ENCODE data around the gene CFAP73. TPM values are rescaled to one million over a fixed set of nuclear protein-coding genes. Genes with fewer than 3 reads are reported as not detected.
A peak's percentile ranks its signal among the peaks of the same experiment; 100 is the strongest.

Gene CFAP73
- total and polyA plus RNA-seq, 7 donors = 0.17 to 0.35 (median 0.30) TPM; not detected in 4

DNA sequence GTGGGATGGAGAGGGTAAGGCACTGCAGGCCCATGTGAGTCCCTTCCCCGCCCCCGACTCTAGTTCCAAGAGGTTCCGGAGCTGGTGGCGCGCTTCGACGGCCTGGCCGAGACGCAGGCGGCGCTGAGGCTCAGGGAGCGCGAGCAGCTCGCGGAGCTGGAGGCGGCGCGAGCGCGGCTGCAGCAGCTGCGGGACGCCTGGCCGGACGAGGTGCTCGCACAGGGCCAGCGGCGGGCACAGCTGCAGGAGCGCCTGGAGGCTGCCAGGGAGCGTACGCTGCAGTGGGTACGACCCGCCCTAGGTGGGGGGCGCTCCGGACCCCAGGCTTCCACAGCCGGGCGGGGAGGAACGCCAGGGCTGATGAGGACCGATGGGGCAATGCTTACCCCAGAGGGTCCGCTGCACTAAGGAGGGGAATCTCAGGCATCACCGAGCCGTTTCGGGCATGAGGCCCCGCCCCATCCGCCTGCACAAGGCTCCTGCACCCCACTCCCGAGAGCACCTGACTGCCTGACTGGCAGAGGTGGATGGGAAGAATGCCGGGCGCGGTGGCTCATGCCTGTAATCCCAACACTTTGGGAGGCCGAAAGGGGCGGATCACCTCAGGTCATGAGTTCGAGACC is 4.9 kb downstream of the CFAP73 start:
- WGBS, 3 donors = 3 to 4% (median 4%) methylated on average over 41 to 51 of the region's 51 CpGs
- Histone ChIP-seq H3K9me3 (no peaks in the 10 kb centered on the region), H3K36me3 (ENCODE audit: insufficient read depth in 1 of 2, low read depth in 1 of 2) (peaks cover 3 to 22% of the 10 kb centered on the region in 2 donors), H3K27me3 (ENCODE audit: insufficient read depth in 3 of 3, low read length in 2 of 3) (peaks cover 0 to 59% (median 9%) of the 10 kb centered on the region in 3 donors), H3K4me3 (no peak overlapping the region), H3K27ac (no peak overlapping the region), H3K4me1 (peaks cover 8% of the 10 kb centered on the region)
- intact Hi-C loops (cut with DNase I) = loop anchor here (5.0 to 10.0 kb wide), 2 partner anchors 100 to 107 kb away; partner anchors contain the start of gene DTX1 (in 1 of the 2)
- DNase-seq = no peak
- TF ChIP-seq, protein P1, sequence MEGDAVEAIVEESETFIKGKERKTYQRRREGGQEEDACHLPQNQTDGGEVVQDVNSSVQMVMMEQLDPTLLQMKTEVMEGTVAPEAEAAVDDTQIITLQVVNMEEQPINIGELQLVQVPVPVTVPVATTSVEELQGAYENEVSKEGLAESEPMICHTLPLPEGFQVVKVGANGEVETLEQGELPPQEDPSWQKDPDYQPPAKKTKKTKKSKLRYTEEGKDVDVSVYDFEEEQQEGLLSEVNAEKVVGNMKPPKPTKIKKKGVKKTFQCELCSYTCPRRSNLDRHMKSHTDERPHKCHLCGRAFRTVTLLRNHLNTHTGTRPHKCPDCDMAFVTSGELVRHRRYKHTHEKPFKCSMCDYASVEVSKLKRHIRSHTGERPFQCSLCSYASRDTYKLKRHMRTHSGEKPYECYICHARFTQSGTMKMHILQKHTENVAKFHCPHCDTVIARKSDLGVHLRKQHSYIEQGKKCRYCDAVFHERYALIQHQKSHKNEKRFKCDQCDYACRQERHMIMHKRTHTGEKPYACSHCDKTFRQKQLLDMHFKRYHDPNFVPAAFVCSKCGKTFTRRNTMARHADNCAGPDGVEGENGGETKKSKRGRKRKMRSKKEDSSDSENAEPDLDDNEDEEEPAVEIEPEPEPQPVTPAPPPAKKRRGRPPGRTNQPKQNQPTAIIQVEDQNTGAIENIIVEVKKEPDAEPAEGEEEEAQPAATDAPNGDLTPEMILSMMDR (IDR thresholded peaks at IDR 0.05) = no peak
- no peak for ATAC-seq

DNA sequence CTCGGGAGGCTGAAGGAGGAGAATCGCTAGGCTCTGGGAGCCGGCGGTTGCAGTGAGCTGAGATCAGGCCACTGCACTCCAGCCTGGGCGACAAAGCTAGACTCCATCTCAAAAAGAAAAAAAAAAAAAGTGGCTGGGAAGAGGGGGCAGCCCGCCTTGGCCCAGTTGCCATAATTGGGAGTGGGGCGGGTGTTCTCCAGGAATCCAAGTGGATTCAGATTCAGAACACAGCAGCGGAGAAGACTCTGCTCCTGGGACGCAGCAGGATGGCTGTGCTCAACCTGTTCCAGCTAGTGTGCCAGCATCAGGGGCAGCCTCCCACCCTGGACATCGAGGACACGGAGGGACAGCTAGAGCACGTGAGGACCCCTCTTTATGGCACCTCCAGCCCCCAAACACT is 5.5 kb downstream of the CFAP73 start:
- intact Hi-C loops (cut with DNase I) = loop anchor here in 1 of 2 donors (10.0 kb wide), 1 partner anchor 100 kb away; the partner anchor contains the start of gene DTX1
- Histone ChIP-seq H3K27ac (no peak overlapping the region), H3K9me3 (no peaks in the 10 kb centered on the region), H3K4me1 (peaks cover 8% of the 10 kb centered on the region), H3K27me3 (ENCODE audit: insufficient read depth in 3 of 3, low read length in 2 of 3) (peaks cover 0 to 55% (median 9%) of the 10 kb centered on the region in 3 donors), H3K4me3 (no peak overlapping the region), H3K36me3 (ENCODE audit: insufficient read depth in 1 of 2, low read depth in 1 of 2) (peaks cover 5 to 28% of the 10 kb centered on the region in 2 donors)
- DNase-seq (no peak), ATAC-seq (no peak)
- 64 to 76% (median 66%) methylated on average over 12 of the region's 12 CpGs for WGBS, 3 donors
- TF ChIP-seq, protein P1 (IDR thresholded peaks at IDR 0.05) = no peak

GRCh38 chr12:113155646-113156045 is 6.1 kb downstream of the CFAP73 start:
- intact Hi-C loops (cut with DNase I) = loop anchor here in 1 of 2 donors (10.0 kb wide), 1 partner anchor 101 kb away; the partner anchor contains the start of gene DTX1
- no peak for ATAC-seq

DNA sequence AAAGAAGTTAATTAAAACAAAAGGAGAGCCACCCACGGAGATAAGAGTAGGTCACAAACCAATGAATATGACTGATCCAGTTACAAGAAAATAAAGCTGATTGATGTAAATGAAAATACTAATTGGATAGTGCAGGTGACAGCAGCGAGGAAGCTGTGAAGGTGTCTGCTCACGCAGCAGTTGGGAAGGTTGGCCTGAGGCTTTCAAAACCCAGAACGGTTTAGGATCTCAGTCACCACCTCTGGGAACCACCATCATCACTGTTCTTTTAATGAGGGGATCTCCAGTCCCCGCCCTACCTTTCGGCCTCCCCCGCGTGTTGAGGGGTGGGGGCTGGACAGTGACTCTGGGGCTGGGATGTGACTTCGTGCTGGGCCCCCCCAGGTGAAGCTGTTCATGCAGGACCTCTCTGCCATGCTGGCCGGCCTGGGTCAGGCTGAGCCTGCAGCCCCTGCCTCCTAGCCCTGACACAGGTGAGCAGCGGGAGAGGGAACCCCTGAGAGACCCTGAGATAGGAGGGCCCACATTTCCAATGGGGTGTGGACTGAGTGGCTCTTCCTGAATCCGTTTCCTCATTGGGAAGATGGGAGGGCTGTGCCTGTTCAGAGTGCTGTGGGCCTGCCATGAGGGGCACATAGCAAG is 7.8 kb downstream of the CFAP73 start:
- Histone ChIP-seq H3K4me1 (peaks cover 8% of the 10 kb centered on the region), H3K9me3 (no peaks in the 10 kb centered on the region), H3K27me3 (ENCODE audit: insufficient read depth in 3 of 3, low read length in 2 of 3) (peaks cover 0 to 39% (median 5%) of the 10 kb centered on the region in 3 donors), H3K27ac (no peak overlapping the region), H3K36me3 (ENCODE audit: insufficient read depth in 1 of 2, low read depth in 1 of 2) (peaks cover 6 to 49% of the 10 kb centered on the region in 2 donors), H3K4me3 (no peak overlapping the region)
- intact Hi-C loops (cut with DNase I) = loop anchor here in 1 of 2 donors (10.0 kb wide), 1 partner anchor 103 kb away; the partner anchor contains the start of gene DTX1
- WGBS, 3 donors = 90% methylated on average over 12 of the region's 12 CpGs
- ATAC-seq (peak in 1 of 4 donors; percentile 21), DNase-seq (no peak)
- TF ChIP-seq, protein P1 (IDR thresholded peaks at IDR 0.05) = no peak

More at GRCh38 chr12:113155646-113156045, 6.1 kb downstream of the CFAP73 start:
- 58 to 71% (median 61%) methylated on average over 7 of the region's 7 CpGs for WGBS, 3 donors
- TF ChIP-seq, protein P1 (IDR thresholded peaks at IDR 0.05) = no peak
- Histone ChIP-seq H3K27ac (no peak overlapping the region), H3K4me1 (peaks cover 8% of the 10 kb centered on the region), H3K36me3 (ENCODE audit: insufficient read depth in 1 of 2, low read depth in 1 of 2) (peaks cover 6 to 34% of the 10 kb centered on the region in 2 donors), H3K4me3 (no peak overlapping the region), H3K27me3 (ENCODE audit: insufficient read depth in 3 of 3, low read length in 2 of 3) (peaks cover 0 to 49% (median 4%) of the 10 kb centered on the region in 3 donors), H3K9me3 (no peaks in the 10 kb centered on the region)
- no peak for DNase-seq
